Activated naive CD4-positive, alpha-beta T cell treated with anti-CD3 and anti-CD28 coated beads, Interleukin-2, amount 10 ng/mL, durations not matched to agents 7 days and 5 days (primary cell): Measurements from ENCODE around the gene DOK6.
"Not testable (repeated sequence)": the region's sequence is repeated elsewhere in the genome, so short reads cannot be mapped to it uniquely, and the experiment has no call there.

Experiments used
- CTCF ChIA-PET: fragments of 350-600 bp; sonication (Branson Sonifier 250); formaldehyde crosslinking; loops from one replicate; lab custom pipeline; 2021; ENCODE audit warnings: antibody characterized with exemption; lab: Charles Lee
- DNase-seq: peaks from one replicate; pipeline ENCODE4 v3.0.0-alpha.2; 2020
- H3K27ac Mint-ChIP-seq: one replicate; pipeline ENCODE4 v1.8.0; 2021; ENCODE audit warnings: mild to moderate bottlenecking, moderate library complexity, mixed read lengths
- H3K27me3 Mint-ChIP-seq: one replicate; pipeline ENCODE4 v1.8.0; 2021; ENCODE audit warnings: mild to moderate bottlenecking, mixed read lengths
- H3K36me3 Mint-ChIP-seq: one replicate; pipeline ENCODE4 v1.8.0; 2021; ENCODE audit warnings: mixed read lengths
- H3K4me1 Mint-ChIP-seq: one replicate; pipeline ENCODE4 v1.8.0; 2021; ENCODE audit warnings: mixed read lengths
- H3K4me3 Mint-ChIP-seq: one replicate; pipeline ENCODE4 v1.8.0; 2021; ENCODE audit warnings: mild to moderate bottlenecking, moderate library complexity, mixed read lengths
- H3K9me3 Mint-ChIP-seq: one replicate; pipeline ENCODE4 v1.8.0; 2021; ENCODE audit warnings: mixed read lengths

DOK6 gene

DNA sequence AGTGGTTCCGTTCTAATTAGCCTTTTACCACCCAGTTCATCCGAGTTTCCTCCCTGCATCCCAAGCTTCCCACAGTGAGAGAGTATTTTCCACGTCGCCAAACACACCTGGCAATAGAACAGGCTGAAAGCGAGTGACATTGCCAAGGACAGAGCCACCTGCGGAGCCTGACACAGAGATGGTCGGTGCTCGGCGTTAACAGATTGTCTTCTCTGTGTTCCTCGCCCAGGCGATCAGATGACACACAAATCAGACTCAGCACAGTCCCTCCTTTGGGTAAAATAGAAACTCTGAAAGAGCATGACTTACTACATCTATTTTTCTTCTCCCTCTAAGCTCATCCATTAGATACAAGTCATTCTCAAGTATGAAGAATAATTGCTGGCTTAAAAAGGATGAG lies 439.3 kb downstream of the DOK6 start:
- Mint-ChIP-seq H3K36me3 (peaks cover 6% of the 10 kb centered on the region), H3K4me3 (no peak overlapping the region), H3K4me1 (no peaks in the 10 kb centered on the region), H3K27me3 (no peaks in the 10 kb centered on the region), H3K27ac (no peak overlapping the region), H3K9me3 (no peaks in the 10 kb centered on the region)
- CTCF ChIA-PET, result interaction anchor here (1.4 to 1.9 kb wide), 2 partner anchors 10 to 244 kb away, joined by 5 read pairs; no protein-coding TSS in a partner anchor
- no peak for DNase-seq

GRCh38 chr18:69840445-69840844 lies 439.8 kb downstream of the DOK6 start:
- H3K4me1 Mint-ChIP-seq, result no peaks in the 10 kb centered on the region
- no peaks in the 10 kb centered on the region for H3K27me3 Mint-ChIP-seq
- no peak for DNase-seq
- no peak overlapping the region for H3K4me3 Mint-ChIP-seq
- no peak overlapping the region for H3K27ac Mint-ChIP-seq
- H3K9me3 Mint-ChIP-seq, result no peaks in the 10 kb centered on the region
- CTCF ChIA-PET, result interaction anchor here (1.4 to 1.7 kb wide), 2 partner anchors 9 to 17 kb away, joined by 3 to 5 read pairs; no protein-coding TSS in a partner anchor
- peaks cover 6% of the 10 kb centered on the region for H3K36me3 Mint-ChIP-seq

DNA sequence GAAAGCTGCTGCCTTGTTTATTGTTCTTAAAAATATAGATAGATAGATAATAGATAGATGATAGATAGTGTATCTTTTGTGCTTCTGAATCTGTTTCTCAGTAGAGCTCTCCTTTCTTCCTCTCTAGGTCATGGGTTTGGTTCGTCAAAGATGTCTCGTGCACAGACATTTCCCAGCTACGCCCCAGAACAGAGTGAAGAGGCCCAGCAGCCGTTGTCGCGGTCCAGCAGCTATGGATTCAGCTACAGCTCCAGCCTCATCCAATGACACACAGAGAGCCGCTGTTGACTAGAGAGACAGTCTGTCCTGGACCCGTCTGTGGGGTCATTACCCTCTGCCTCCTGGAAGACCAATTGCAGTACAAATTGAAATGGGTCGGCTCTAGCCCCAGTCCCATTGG lies 440.4 kb downstream of the DOK6 start:
- no peak for DNase-seq
- no peaks in the 10 kb centered on the region for H3K4me1 Mint-ChIP-seq
- no peaks in the 10 kb centered on the region for H3K27me3 Mint-ChIP-seq
- CTCF ChIA-PET, result interaction anchor here (1.4 to 1.7 kb wide), 2 partner anchors 9 to 16 kb away, joined by 3 to 5 read pairs; no protein-coding TSS in a partner anchor
- no peaks in the 10 kb centered on the region for H3K9me3 Mint-ChIP-seq
- H3K4me3 Mint-ChIP-seq, result no peak overlapping the region
- H3K36me3 Mint-ChIP-seq, result peaks cover 6% of the 10 kb centered on the region
- H3K27ac Mint-ChIP-seq, result no peak overlapping the region

DNA sequence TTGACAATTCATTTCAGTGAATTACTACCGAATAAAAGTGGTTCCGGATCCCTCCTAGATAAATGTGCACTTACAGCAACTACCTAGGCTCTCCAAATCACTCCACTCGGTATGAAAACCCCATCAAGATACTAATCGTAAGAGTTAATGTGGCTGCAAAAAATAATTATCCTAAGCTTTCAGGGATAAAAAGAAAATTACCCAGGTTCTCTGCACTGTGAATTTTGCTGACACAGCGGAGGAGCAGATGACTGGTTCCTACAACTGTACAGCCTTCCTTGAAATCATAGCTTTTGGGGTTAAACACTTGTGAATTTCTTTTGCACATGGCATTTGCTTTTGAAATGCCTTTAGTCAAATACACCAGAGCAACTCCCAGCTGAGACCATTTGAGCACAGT lies 442.3 kb downstream of the DOK6 start:
- Mint-ChIP-seq H3K27ac (no peak overlapping the region), H3K36me3 (peaks cover 4% of the 10 kb centered on the region), H3K9me3 (no peaks in the 10 kb centered on the region), H3K4me1 (no peaks in the 10 kb centered on the region), H3K27me3 (no peaks in the 10 kb centered on the region), H3K4me3 (no peak overlapping the region)
- DNase-seq, result no peak
- CTCF ChIA-PET, result interaction anchor here (1.1 kb wide), 1 partner anchor 55 kb away, joined by 3 read pairs; no protein-coding TSS in a partner anchor

- no peaks in the 10 kb centered on the region for H3K9me3 Mint-ChIP-seq
- DNase-seq, result no peak
- H3K4me1 Mint-ChIP-seq, result no peaks in the 10 kb centered on the region
- CTCF ChIA-PET, result interaction anchor here (2.0 kb wide), 1 partner anchor 117 kb away, joined by 4 read pairs; no protein-coding TSS in a partner anchor
- H3K36me3 Mint-ChIP-seq, result peaks cover 4% of the 10 kb centered on the region
- no peaks in the 10 kb centered on the region for H3K27me3 Mint-ChIP-seq
- no peak overlapping the region for H3K27ac Mint-ChIP-seq
- H3K4me3 Mint-ChIP-seq, result no peak overlapping the region
These were observed 444.0 kb downstream of the DOK6 start for GRCh38 chr18:69844656-69845055.

DNA sequence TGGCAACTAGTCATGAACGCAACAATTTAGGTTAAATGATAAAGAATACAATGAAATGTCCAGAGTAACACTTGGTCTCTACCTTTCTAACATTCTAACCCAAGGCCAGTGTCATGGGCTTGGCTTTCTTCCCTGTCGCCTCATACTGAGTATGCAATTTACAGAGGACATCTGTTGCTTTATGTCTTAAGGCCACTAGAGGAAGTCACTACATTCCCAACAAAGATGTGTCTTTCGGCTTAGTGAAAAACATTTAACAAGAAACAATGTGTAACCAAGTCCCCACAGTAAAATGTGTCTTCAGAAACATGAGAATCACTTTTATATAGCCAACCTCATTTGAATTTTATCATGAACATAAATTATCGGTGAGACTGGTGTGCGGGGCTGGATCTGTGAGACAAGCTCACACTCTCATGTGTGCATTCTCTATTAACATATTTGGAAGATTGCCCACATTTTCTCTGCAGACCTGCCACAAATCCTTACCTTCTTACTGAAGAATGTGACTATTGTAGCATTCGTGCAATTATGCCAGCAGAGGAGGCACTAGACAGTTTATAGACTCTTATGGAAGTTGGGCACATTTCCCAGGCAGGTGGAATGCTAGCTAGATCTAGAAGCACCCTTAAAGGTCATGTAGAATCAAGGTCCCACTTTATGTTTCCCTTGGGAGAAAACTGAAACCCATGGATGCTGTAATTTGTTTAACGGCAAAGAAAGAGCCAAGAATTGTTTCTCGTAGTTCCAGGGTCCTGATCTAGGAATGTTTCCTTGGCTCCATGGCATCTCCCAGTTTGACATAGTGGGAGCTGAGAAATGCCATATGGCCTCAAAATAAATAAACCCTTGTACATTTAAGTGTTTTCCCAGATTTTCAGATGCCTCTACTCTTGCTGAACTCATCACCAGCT lies 445.2 kb downstream of the DOK6 start:
- H3K4me3 Mint-ChIP-seq, result no peak overlapping the region
- no peak overlapping the region for H3K27ac Mint-ChIP-seq
- no peaks in the 10 kb centered on the region for H3K27me3 Mint-ChIP-seq
- no peaks in the 10 kb centered on the region for H3K9me3 Mint-ChIP-seq
- H3K4me1 Mint-ChIP-seq, result no peaks in the 10 kb centered on the region
- H3K36me3 Mint-ChIP-seq, result no peaks in the 10 kb centered on the region
- CTCF ChIA-PET, result interaction anchor here (1.0 to 2.0 kb wide), 4 partner anchors 113 to 240 kb away, joined by 3 to 4 read pairs (median 3); no protein-coding TSS in a partner anchor
- no peak for DNase-seq

GRCh38 chr18:69853051-69853450 lies 452.4 kb downstream of the DOK6 start:
- Mint-ChIP-seq H3K27me3 (no peaks in the 10 kb centered on the region), H3K27ac (no peak overlapping the region), H3K4me1 (no peaks in the 10 kb centered on the region), H3K4me3 (no peak overlapping the region), H3K36me3 (peaks cover 27% of the 10 kb centered on the region), H3K9me3 (no peaks in the 10 kb centered on the region)
- no peak for DNase-seq
- CTCF ChIA-PET, result no interaction called here

GRCh38 chr18:69854455-69854854 lies 453.8 kb downstream of the DOK6 start:
- no peak for DNase-seq
- no peaks in the 10 kb centered on the region for H3K9me3 Mint-ChIP-seq
- peaks cover 35% of the 10 kb centered on the region for H3K36me3 Mint-ChIP-seq
- no peaks in the 10 kb centered on the region for H3K4me1 Mint-ChIP-seq
- H3K27ac Mint-ChIP-seq, result no peak overlapping the region
- H3K4me3 Mint-ChIP-seq, result no peak overlapping the region
- CTCF ChIA-PET, result interaction anchor here (0.6 kb wide), 1 partner anchor 148 kb away, joined by 6 read pairs; no protein-coding TSS in a partner anchor
- H3K27me3 Mint-ChIP-seq, result no peaks in the 10 kb centered on the region

DNA sequence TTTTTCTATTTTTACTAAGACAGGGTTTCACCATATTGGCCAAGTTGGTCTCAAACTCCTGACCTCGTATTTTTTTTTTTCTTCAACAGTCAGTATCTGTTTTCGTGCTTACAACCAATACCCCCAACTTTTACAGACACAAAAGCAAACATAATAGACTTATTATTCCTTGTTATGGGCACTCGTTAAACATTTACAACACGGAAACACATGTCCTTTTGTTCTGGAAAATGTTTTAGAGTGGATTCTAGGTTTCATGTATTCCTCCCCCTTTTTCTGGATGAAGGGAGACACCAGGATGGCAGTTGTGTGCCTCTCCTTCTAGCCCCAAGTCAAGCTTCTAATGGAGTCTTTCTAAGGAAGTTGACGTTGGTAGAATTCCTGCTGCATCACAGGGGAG lies 458.2 kb downstream of the DOK6 start:
- Mint-ChIP-seq H3K36me3 (peaks cover 45% of the 10 kb centered on the region), H3K27ac (no peak overlapping the region), H3K27me3 (no peaks in the 10 kb centered on the region), H3K9me3 (no peaks in the 10 kb centered on the region), H3K4me1 (no peaks in the 10 kb centered on the region), H3K4me3 (no peak overlapping the region)
- no peak for DNase-seq
- CTCF ChIA-PET, result no interaction called here

- H3K36me3 Mint-ChIP-seq, result peaks cover 54% of the 10 kb centered on the region
- H3K9me3 Mint-ChIP-seq, DNase-seq, H3K4me1 Mint-ChIP-seq, CTCF ChIA-PET, H3K4me3 Mint-ChIP-seq, H3K27me3 Mint-ChIP-seq, H3K27ac Mint-ChIP-seq: not testable (repeated sequence)
These were observed 464.1 kb downstream of the DOK6 start for GRCh38 chr18:69864802-69865201.

DNA sequence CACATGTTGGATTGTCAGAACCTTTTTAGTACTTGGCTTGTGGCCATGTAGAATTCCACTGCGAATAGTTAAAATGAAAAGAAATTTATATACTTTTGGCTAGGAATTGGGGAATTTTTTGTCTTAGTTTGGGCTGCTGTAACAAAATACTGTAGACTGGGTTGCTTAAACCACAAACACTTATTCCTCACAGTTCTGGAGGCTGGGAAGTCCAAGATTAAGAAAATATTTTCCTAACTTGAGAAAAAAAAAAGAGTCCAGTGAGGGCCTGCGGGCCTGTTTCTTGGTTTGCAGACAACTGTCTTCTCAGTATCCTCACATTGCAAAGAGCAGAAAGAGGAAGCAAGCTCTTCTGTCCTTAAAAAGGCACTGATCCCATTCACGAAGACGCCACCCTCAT lies 465.1 kb downstream of the DOK6 start:
- peaks cover 54% of the 10 kb centered on the region for H3K36me3 Mint-ChIP-seq
- no peak for DNase-seq
- no peaks in the 10 kb centered on the region for H3K4me1 Mint-ChIP-seq
- H3K27me3 Mint-ChIP-seq, result no peaks in the 10 kb centered on the region
- H3K4me3 Mint-ChIP-seq, result no peak overlapping the region
- H3K9me3 Mint-ChIP-seq, result no peaks in the 10 kb centered on the region
- CTCF ChIA-PET, result no interaction called here
- H3K27ac Mint-ChIP-seq, result no peak overlapping the region

- H3K27me3 Mint-ChIP-seq, result no peaks in the 10 kb centered on the region
- CTCF ChIA-PET, result no interaction called here
- no peak overlapping the region for H3K27ac Mint-ChIP-seq
- peaks cover 58% of the 10 kb centered on the region for H3K36me3 Mint-ChIP-seq
- DNase-seq, result no peak
- H3K4me1 Mint-ChIP-seq, result no peaks in the 10 kb centered on the region
- H3K9me3 Mint-ChIP-seq, result no peaks in the 10 kb centered on the region
- no peak overlapping the region for H3K4me3 Mint-ChIP-seq
These were observed 465.5 kb downstream of the DOK6 start for GRCh38 chr18:69866212-69866611.

DNA sequence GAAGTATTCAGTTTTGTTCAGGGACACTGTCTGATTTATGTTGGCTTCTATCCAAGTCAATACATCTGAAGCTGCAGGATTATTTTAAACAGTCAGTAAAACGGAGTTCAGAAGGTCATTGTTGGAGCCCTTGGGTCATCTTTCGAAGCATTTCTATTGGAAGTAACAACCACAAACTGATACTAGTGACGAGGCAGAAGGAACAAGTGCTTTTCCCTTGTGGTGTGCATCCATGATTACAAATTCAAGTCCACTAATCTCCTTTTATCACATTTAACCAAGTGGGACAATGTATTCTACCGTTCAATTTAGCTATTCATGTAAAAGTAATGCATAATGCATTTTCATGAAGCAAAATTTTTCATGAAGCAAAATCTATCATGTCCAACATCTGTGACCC lies 470.0 kb downstream of the DOK6 start:
- DNase-seq, result no peak
- CTCF ChIA-PET, result no interaction called here
- Mint-ChIP-seq H3K27ac (no peak overlapping the region), H3K36me3 (peaks cover 55% of the 10 kb centered on the region), H3K4me1 (peaks cover 2% of the 10 kb centered on the region), H3K4me3 (no peak overlapping the region), H3K27me3 (no peaks in the 10 kb centered on the region), H3K9me3 (no peaks in the 10 kb centered on the region)

GRCh38 chr18:69871363-69871762 lies 470.7 kb downstream of the DOK6 start:
- H3K27me3 Mint-ChIP-seq, result no peaks in the 10 kb centered on the region
- no peak overlapping the region for H3K27ac Mint-ChIP-seq
- no peaks in the 10 kb centered on the region for H3K9me3 Mint-ChIP-seq
- H3K4me3 Mint-ChIP-seq, result no peak overlapping the region
- CTCF ChIA-PET, result no interaction called here
- peaks cover 2% of the 10 kb centered on the region for H3K4me1 Mint-ChIP-seq
- no peak for DNase-seq
- peaks cover 52% of the 10 kb centered on the region for H3K36me3 Mint-ChIP-seq

- H3K4me3 Mint-ChIP-seq, result no peak overlapping the region
- no peak for DNase-seq
- CTCF ChIA-PET, result interaction anchor here (1.2 kb wide), 1 partner anchor 73 kb away, joined by 3 read pairs; no protein-coding TSS in a partner anchor
- no peak overlapping the region for H3K27ac Mint-ChIP-seq
- H3K27me3 Mint-ChIP-seq, result no peaks in the 10 kb centered on the region
- peaks cover 2% of the 10 kb centered on the region for H3K4me1 Mint-ChIP-seq
- no peaks in the 10 kb centered on the region for H3K9me3 Mint-ChIP-seq
- H3K36me3 Mint-ChIP-seq, result peaks cover 55% of the 10 kb centered on the region
These were observed 472.0 kb downstream of the DOK6 start for GRCh38 chr18:69872661-69873060.
